GM23248 (cell line): ENCODE results near the gene ZNRF2.

Experiments used
- EZH2 ChIP-seq: fragments of 200-600 bp; sonication (generic); IDR thresholded peaks from 2 replicates; pipeline ENCODE4 v1.6.1; 2018; ENCODE audit warnings: antibody characterized with exemption, mild to moderate bottlenecking; ENCODE audit not compliant: insufficient read depth, poor library complexity, severe bottlenecking
- EZH2phosphoT487 ChIP-seq: fragments of 200-600 bp; sonication (generic); IDR thresholded peaks from 2 replicates; pipeline ENCODE4 v1.6.1; 2018; ENCODE audit warnings: antibody characterized with exemption, moderate library complexity, mild to moderate bottlenecking, low read depth; ENCODE audit not compliant: insufficient read depth

- TF ChIP-seq EZH2 (no peak), EZH2phosphoT487 (no peak)
These were observed 80.4 kb downstream of the ZNRF2 start for GRCh38 chr7:30364773-30365172.
